HUES48 (cell line): ENCODE data around the gene CCL4L2.
"Not testable (repeated sequence)": the region's sequence is repeated elsewhere in the genome, so short reads cannot be mapped to it uniquely, and the experiment has no call there.

ENCODE experiments used
- H3K27ac ChIP-seq: one replicate; pipeline ENCODE4 v1.7.0; 2013; ENCODE audit warnings: low read depth, low read length, inconsistent platforms
- H3K27me3 ChIP-seq: 2 replicates; pipeline ENCODE4 v1.6.1; 2013; ENCODE audit warnings: mild to moderate bottlenecking, low read length; ENCODE audit not compliant: control insufficient read depth, insufficient read depth
- H3K36me3 ChIP-seq: 2 replicates; pipeline ENCODE4 v1.6.1; 2013; ENCODE audit warnings: low read length; ENCODE audit not compliant: control insufficient read depth, insufficient read depth
- H3K4me1 ChIP-seq: 2 replicates; pipeline ENCODE4 v1.6.1; 2013; ENCODE audit warnings: mild to moderate bottlenecking, low read length; ENCODE audit not compliant: control insufficient read depth, insufficient read depth
- H3K4me3 ChIP-seq: 2 replicates; pipeline ENCODE4 v1.5.1; 2013; ENCODE audit warnings: mild to moderate bottlenecking, low read depth, low read length
- H3K9ac ChIP-seq: 2 replicates; pipeline ENCODE4 v1.6.1; 2013; ENCODE audit warnings: mild to moderate bottlenecking, low read depth, low read length, moderate library complexity
- H3K9me3 ChIP-seq: 2 replicates; pipeline ENCODE4 v1.6.1; 2013; ENCODE audit warnings: low read length; ENCODE audit not compliant: control insufficient read depth, insufficient read depth

CCL4L2 gene

GRCh38 chr17:36187943-36188665 lies 22.8 kb upstream of the CCL4L2 start:
- not testable (repeated sequence) for H3K9me3 ChIP-seq, H3K27ac ChIP-seq, H3K4me1 ChIP-seq, H3K36me3 ChIP-seq, H3K27me3 ChIP-seq, H3K4me3 ChIP-seq, H3K9ac ChIP-seq

DNA sequence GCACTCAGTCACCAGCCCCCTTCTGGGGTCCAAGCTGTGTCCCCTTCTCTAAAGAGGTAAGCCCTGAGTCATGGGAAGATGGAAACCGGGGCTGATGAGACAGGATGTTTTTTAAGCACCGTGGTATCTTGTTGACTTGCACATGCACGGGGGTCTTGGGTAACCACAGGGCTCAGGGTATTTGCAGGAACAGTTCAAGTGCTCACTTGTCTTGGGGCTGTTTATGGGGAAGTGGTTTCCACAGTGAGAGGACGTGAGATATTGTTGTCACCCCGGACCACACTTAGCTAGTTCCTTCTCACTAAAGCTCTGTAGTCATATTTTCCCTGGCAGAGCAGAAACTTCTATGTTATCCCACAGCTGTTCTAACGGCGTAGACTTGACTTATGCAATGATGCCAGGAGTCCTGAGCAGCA lies 22.0 kb upstream of the CCL4L2 start:
- Histone ChIP-seq H3K4me1 (peaks cover 5% of the 10 kb centered on the region), H3K36me3 (no peaks in the 10 kb centered on the region), H3K4me3 (no peak overlapping the region), H3K9me3 (no peaks in the 10 kb centered on the region), H3K9ac (no peak overlapping the region), H3K27ac (no peak overlapping the region), H3K27me3 (peaks cover 5% of the 10 kb centered on the region; the same call in 1 of the 2 replicates)

GRCh38 chr17:36189993-36190392 lies 20.9 kb upstream of the CCL4L2 start:
- not testable (repeated sequence) for H3K27ac ChIP-seq, H3K36me3 ChIP-seq, H3K9me3 ChIP-seq, H3K4me1 ChIP-seq, H3K9ac ChIP-seq, H3K27me3 ChIP-seq, H3K4me3 ChIP-seq

GRCh38 chr17:36190549-36191330 lies 20.1 kb upstream of the CCL4L2 start:
- H3K4me1 ChIP-seq, H3K36me3 ChIP-seq, H3K4me3 ChIP-seq, H3K9me3 ChIP-seq, H3K27ac ChIP-seq, H3K27me3 ChIP-seq, H3K9ac ChIP-seq: not testable (repeated sequence)

DNA sequence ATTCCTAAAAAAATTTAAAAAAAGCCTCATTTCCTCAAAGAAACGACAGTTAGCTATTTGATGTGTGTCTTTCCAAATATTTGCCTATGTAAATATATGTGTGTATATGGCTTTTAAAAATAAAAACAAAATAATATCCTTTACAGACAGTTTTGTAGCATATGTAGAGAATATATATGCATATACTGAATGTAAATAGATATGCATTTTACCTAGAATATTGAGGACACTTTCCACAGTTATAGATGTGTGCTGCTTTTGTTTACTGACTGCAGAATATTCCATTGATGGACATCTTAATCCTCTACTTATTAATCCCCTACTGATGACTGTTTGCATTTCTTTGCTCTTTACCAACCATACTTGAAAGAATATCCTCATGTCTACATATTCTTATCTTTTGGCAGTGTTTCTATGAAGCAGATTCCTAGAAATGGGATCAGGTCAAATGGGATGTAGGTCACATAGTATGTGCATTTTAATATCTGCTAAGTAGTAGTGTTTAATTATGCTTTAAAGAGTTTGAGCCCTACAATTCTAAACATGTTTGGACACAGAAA lies 17.6 kb upstream of the CCL4L2 start:
- Histone ChIP-seq H3K27me3 (peaks cover 4% of the 10 kb centered on the region; the same call in 1 of the 2 replicates), H3K27ac (no peak overlapping the region), H3K9me3 (no peaks in the 10 kb centered on the region), H3K36me3 (no peaks in the 10 kb centered on the region), H3K9ac (no peak overlapping the region), H3K4me3 (no peak overlapping the region), H3K4me1 (peaks cover 11% of the 10 kb centered on the region)

DNA sequence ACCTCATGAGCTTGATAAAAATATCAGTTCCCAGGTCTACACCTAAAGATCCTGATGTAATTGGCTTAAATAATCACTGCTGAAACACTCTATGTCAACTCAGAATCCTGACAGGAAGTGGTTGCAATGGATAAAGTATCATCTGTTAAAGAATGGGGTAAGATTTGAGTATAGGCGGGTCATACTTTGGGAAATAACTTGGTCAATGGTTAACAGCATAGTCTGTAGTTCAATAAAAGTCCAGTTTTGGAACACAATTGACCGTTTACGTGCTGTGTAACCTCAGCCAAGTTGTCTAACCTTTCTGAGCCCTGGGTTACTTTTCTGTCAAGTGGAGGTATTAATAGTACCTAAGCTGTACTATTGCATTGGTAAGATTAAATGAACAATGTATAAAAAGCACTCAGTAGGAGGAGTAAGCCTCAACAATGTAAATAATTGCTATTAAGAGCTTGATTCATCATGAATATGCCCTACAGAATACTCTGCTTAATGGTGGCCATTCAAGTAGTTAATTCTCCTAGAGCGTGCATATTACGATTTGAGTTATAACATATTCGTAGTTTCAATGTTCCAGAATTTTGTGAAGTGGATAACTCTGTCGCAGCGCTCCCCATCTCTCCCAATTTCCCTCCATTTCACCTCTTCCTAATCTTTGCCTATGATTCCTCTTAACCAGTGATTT lies 16.6 kb upstream of the CCL4L2 start:
- H3K4me3 ChIP-seq, H3K27ac ChIP-seq, H3K9ac ChIP-seq, H3K36me3 ChIP-seq, H3K27me3 ChIP-seq, H3K9me3 ChIP-seq: not testable (repeated sequence)
- H3K4me1 ChIP-seq: peaks cover 11% of the 10 kb centered on the region

DNA sequence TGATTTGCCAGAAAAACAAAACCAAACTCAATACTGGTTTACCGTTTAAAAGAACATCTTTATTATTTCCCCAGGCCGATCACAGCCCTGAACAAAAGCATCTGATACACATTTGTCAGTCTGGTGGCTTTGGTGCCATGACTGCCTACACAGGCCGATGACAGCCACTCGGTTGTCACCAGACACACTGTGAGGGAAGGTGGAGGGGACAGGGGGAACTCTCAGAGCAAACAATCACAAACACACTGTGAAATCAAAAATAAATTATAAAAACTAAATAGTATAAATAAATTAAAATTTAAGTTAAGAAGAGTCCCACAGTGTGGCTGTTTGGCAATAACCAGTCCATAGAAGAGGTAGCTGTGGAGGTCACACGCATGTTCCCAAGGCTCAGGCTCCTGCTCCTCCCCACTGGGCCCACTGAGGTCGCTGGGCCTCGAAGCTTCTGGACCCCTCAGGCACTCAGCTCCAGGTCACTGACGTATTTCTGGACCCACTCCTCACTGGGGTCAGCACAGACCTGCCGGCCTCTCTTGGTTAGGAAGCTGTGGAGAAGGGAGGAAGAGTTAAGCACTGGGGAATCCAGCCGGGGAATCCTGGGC lies 15.9 kb upstream of the CCL4L2 start:
- not testable (repeated sequence) for H3K36me3 ChIP-seq

GRCh38 chr17:36195434-36196130 lies 15.3 kb upstream of the CCL4L2 start:
- Histone ChIP-seq H3K9ac (no peak overlapping the region), H3K27ac (no peak overlapping the region), H3K27me3 (peaks cover 4% of the 10 kb centered on the region; the same call in 1 of the 2 replicates), H3K9me3 (no peaks in the 10 kb centered on the region), H3K36me3 (no peaks in the 10 kb centered on the region), H3K4me1 (peaks cover 11% of the 10 kb centered on the region), H3K4me3 (no peak overlapping the region)

More for the DNA sequence above, 15.9 kb upstream of the CCL4L2 start:
- not testable (repeated sequence) for H3K27ac ChIP-seq, H3K4me3 ChIP-seq, H3K9ac ChIP-seq, H3K27me3 ChIP-seq, H3K9me3 ChIP-seq
- peaks cover 11% of the 10 kb centered on the region for H3K4me1 ChIP-seq

GRCh38 chr17:36196131-36196486 lies 14.8 kb upstream of the CCL4L2 start:
- Histone ChIP-seq H3K4me1 (peaks cover 11% of the 10 kb centered on the region), H3K36me3 (no peaks in the 10 kb centered on the region), H3K9ac (no peak overlapping the region), H3K4me3 (no peak overlapping the region), H3K27ac (no peak overlapping the region), H3K27me3 (peaks cover 4% of the 10 kb centered on the region; the same call in 1 of the 2 replicates), H3K9me3 (no peaks in the 10 kb centered on the region)

DNA sequence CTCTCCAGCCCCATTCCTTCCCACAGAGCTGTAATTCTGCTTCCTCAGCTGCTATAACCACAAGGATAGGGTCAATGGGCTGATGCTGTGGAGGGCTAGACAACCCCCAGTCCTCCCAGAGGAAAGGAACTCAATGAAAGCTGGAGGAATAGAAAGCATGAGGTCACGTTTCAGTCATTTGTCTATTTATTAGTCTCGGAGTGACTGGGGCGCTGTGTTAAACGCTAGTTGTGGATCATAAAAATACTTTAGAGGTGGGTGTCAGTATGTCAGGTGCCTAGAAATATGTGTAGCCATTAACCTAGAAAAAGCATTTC lies 13.5 kb upstream of the CCL4L2 start:
- Histone ChIP-seq H3K4me1 (peaks cover 10% of the 10 kb centered on the region), H3K36me3 (no peaks in the 10 kb centered on the region), H3K9ac (no peak overlapping the region), H3K27me3 (peaks cover 4% of the 10 kb centered on the region; the same call in 1 of the 2 replicates), H3K27ac (no peak overlapping the region), H3K4me3 (no peak overlapping the region), H3K9me3 (no peaks in the 10 kb centered on the region)
